ENCODE results near the gene CYP4F8.

Gene CYP4F8

GRCh38 chr19:15614507-15615379 is at the start of gene CYP4F8:
Gene CYP4F8, plus strand, starts transcription at chr19:15615218. Its CDS starts 399 bp downstream, at chr19:15615617.
- TF ChIP-seq MAX (IDR thresholded peaks at IDR 0.05; ENCODE audit: low read depth, low read length): no peak
- no peak for TF ChIP-seq MYC (IDR thresholded peaks at IDR 0.05; ENCODE audit: low read depth, low read length)
- TF ChIP-seq CTCF (IDR thresholded peaks at IDR 0.05; ENCODE audit: low read depth, low read length): no peak
- TF ChIP-seq POLR2A (IDR thresholded peaks at IDR 0.05; ENCODE audit: extremely low read depth, insufficient read length): no peak
- H3K4me3 ChIP-seq (ENCODE audit: low read depth, low read length): no peak within 1 kb of the TSS
- DNase-seq (ENCODE audit: low read depth): no peak

GRCh38 chr19:15570420-15570819 is 44.6 kb upstream of the CYP4F8 start:
- no peak for TF ChIP-seq POLR2A (IDR thresholded peaks at IDR 0.05; ENCODE audit: extremely low read depth, insufficient read length)
- TF ChIP-seq MAX (IDR thresholded peaks at IDR 0.05; ENCODE audit: low read depth, low read length): no peak
- TF ChIP-seq MYC (IDR thresholded peaks at IDR 0.05; ENCODE audit: low read depth, low read length): no peak
- TF ChIP-seq CTCF (IDR thresholded peaks at IDR 0.05; ENCODE audit: low read depth, low read length): no peak

GRCh38 chr19:15575406-15575805 is 39.6 kb upstream of the CYP4F8 start:
- H3K4me3 ChIP-seq (ENCODE audit: low read depth, low read length): no peak overlapping the region
- DNase-seq (ENCODE audit: low read depth): no peak
- TF ChIP-seq MAX (IDR thresholded peaks at IDR 0.05; ENCODE audit: low read depth, low read length) (no peak), MYC (IDR thresholded peaks at IDR 0.05; ENCODE audit: low read depth, low read length) (no peak), POLR2A (IDR thresholded peaks at IDR 0.05; ENCODE audit: extremely low read depth, insufficient read length) (no peak), CTCF (IDR thresholded peaks at IDR 0.05; ENCODE audit: low read depth, low read length) (no peak)

More at GRCh38 chr19:15570420-15570819, 44.6 kb upstream of the CYP4F8 start:
- H3K4me3 ChIP-seq (ENCODE audit: low read depth, low read length): no peak overlapping the region
- no peak for DNase-seq (ENCODE audit: low read depth)

GRCh38 chr19:15576526-15577156 is 38.4 kb upstream of the CYP4F8 start:
- no peak overlapping the region for H3K4me3 ChIP-seq (ENCODE audit: low read depth, low read length)
- no peak for DNase-seq (ENCODE audit: low read depth)
- TF ChIP-seq CTCF (IDR thresholded peaks at IDR 0.05; ENCODE audit: low read depth, low read length): no peak
- TF ChIP-seq MYC (IDR thresholded peaks at IDR 0.05; ENCODE audit: low read depth, low read length): no peak
- TF ChIP-seq MAX (IDR thresholded peaks at IDR 0.05; ENCODE audit: low read depth, low read length): no peak
- no peak for TF ChIP-seq POLR2A (IDR thresholded peaks at IDR 0.05; ENCODE audit: extremely low read depth, insufficient read length)

GRCh38 chr19:15577184-15577771 is 37.7 kb upstream of the CYP4F8 start:
- no peak overlapping the region for H3K4me3 ChIP-seq (ENCODE audit: low read depth, low read length)
- no peak for TF ChIP-seq CTCF (IDR thresholded peaks at IDR 0.05; ENCODE audit: low read depth, low read length)
- TF ChIP-seq MYC (IDR thresholded peaks at IDR 0.05; ENCODE audit: low read depth, low read length): no peak
- TF ChIP-seq POLR2A (IDR thresholded peaks at IDR 0.05; ENCODE audit: extremely low read depth, insufficient read length): no peak
- TF ChIP-seq MAX (IDR thresholded peaks at IDR 0.05; ENCODE audit: low read depth, low read length): no peak
- DNase-seq (ENCODE audit: low read depth): no peak
